ENCODE data around the gene NAALAD2. TPM values are rescaled to one million over a fixed set of nuclear protein-coding genes. Genes with fewer than 3 reads are reported as not detected.
"Not testable (repeated sequence)": the region's sequence is repeated elsewhere in the genome, so short reads cannot be mapped to it uniquely, and the experiment has no call there.

NAALAD2 gene
- total and polyA plus RNA-seq, 4 experiments from 2014 or later, result 0.08 TPM; not detected in 3

DNA sequence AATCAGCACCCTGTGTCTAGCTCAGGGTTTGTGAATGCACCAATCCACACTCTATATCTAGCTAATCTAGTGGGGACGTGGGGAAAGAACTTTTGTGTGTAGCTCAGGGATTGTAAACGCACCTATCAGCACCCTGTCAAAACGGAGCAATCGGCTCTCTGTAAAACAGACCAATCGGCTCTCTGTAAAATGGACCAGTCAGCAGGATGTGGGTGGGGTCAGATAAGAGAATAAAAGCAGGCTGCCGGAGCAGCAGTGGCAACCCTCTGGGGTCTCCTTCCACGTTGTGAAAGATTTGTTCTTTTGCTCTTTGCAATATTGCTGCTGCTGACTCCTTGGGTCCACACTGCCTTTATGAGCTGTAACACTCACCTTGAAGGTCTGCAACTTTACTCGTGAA, 33.2 kb downstream of the NAALAD2 start:
- CTCF ChIA-PET (ENCODE audit: partially characterized antibody); H3K27me3 Mint-ChIP-seq; H3K27ac Mint-ChIP-seq; H3K9me3 Mint-ChIP-seq; H3K27ac ChIP-seq (ENCODE audit: low read depth, low read length); POLR2A ChIA-PET (ENCODE audit: partially characterized antibody); H3K4me3 ChIP-seq (ENCODE audit: low read length in 2 of 2); H3K4me1 Mint-ChIP-seq; H3K27me3 ChIP-seq (ENCODE audit: insufficient read depth, low read length); DNase-seq; H3K9me3 ChIP-seq (ENCODE audit: control insufficient read depth in 1 of 2, low read length in 2 of 2); H3K36me3 Mint-ChIP-seq; intact Hi-C loops (cut with micrococcal nuclease); H3K36me3 ChIP-seq (ENCODE audit: insufficient read depth, low read length); H3K4me3 Mint-ChIP-seq; H3K4me1 ChIP-seq (ENCODE audit: insufficient read depth, low read length): not testable (repeated sequence)

DNA sequence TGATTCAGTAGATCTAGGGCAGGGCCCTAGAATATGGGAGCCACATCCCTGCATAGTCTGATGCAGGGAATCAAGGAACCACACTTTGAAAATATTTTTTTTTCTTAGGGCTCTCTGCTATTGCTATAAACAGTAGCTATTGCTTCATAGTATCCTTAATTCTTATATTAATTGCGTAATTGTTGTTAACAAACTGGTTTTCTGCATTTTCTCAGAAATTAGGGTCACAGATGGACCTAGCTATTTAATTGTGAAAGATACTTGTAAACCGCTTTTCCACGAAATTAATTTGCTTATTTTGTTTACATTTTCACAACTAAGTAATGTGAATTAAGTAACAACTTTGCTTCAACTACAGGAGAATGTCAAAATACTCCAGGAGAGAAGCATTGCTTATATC, 34.1 kb downstream of the NAALAD2 start:
- no peaks in the 10 kb centered on the region for H3K9me3 ChIP-seq (ENCODE audit: control insufficient read depth in 1 of 2, low read length in 2 of 2)
- H3K27ac ChIP-seq (ENCODE audit: low read depth, low read length), result no peak overlapping the region
- no peak overlapping the region for H3K4me3 ChIP-seq (ENCODE audit: low read length in 2 of 2)
- intact Hi-C loops (cut with micrococcal nuclease), result no loop called here
- H3K9me3 Mint-ChIP-seq, result peaks cover 0 to 2% (median 0%) of the 10 kb centered on the region in 8 donors
- POLR2A ChIA-PET (ENCODE audit: partially characterized antibody), result no interaction called here
- H3K36me3 Mint-ChIP-seq, result no peaks in the 10 kb centered on the region
- no peak for DNase-seq
- no peak overlapping the region for H3K27ac Mint-ChIP-seq
- H3K4me3 Mint-ChIP-seq, result no peak overlapping the region
- no peaks in the 10 kb centered on the region for H3K4me1 Mint-ChIP-seq
- CTCF ChIA-PET (ENCODE audit: partially characterized antibody), result no interaction called here
- H3K27me3 ChIP-seq (ENCODE audit: insufficient read depth, low read length), result no peaks in the 10 kb centered on the region
- no peaks in the 10 kb centered on the region for H3K36me3 ChIP-seq (ENCODE audit: insufficient read depth, low read length)
- H3K27me3 Mint-ChIP-seq, result peaks cover 3 to 5% of the 10 kb centered on the region in 2 donors
- H3K4me1 ChIP-seq (ENCODE audit: insufficient read depth, low read length), result no peaks in the 10 kb centered on the region

DNA sequence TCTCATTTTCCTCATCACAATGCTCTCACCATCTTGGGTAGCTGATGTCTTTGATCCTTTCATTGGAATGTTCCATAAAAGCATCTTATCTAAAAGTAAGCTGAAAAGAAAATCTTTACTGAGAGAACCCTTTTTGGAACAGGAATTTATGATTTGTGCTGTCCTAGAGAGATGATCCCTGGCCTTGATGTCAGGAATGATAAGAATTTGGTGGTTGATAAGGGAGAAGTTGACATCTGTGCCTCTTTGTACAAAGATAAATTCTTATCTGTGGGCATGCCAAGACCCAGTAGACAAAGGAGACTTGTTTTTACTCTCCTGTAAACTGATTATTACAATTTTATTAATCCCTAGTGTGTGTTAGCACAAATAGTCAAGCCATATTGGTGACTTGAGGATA, 36.9 kb downstream of the NAALAD2 start:
- H3K36me3 Mint-ChIP-seq, result no peaks in the 10 kb centered on the region
- peaks cover 1 to 4% of the 10 kb centered on the region in 2 donors for H3K27me3 Mint-ChIP-seq
- Histone ChIP-seq H3K27me3 (ENCODE audit: insufficient read depth, low read length) (no peaks in the 10 kb centered on the region), H3K4me1 (ENCODE audit: insufficient read depth, low read length) (no peaks in the 10 kb centered on the region), H3K36me3 (ENCODE audit: insufficient read depth, low read length) (no peaks in the 10 kb centered on the region), H3K9me3 (ENCODE audit: control insufficient read depth in 1 of 2, low read length in 2 of 2) (no peaks in the 10 kb centered on the region), H3K27ac (ENCODE audit: low read depth, low read length) (no peak overlapping the region), H3K4me3 (ENCODE audit: low read length in 2 of 2) (no peak overlapping the region)
- H3K4me3 Mint-ChIP-seq, result no peak overlapping the region
- no peak for DNase-seq
- CTCF ChIA-PET (ENCODE audit: partially characterized antibody), result no interaction called here
- no peaks in the 10 kb centered on the region for H3K4me1 Mint-ChIP-seq
- POLR2A ChIA-PET (ENCODE audit: partially characterized antibody), result no interaction called here
- intact Hi-C loops (cut with micrococcal nuclease), result no loop called here
- no peak overlapping the region for H3K27ac Mint-ChIP-seq
- H3K9me3 Mint-ChIP-seq, result no peaks in the 10 kb centered on the region

DNA sequence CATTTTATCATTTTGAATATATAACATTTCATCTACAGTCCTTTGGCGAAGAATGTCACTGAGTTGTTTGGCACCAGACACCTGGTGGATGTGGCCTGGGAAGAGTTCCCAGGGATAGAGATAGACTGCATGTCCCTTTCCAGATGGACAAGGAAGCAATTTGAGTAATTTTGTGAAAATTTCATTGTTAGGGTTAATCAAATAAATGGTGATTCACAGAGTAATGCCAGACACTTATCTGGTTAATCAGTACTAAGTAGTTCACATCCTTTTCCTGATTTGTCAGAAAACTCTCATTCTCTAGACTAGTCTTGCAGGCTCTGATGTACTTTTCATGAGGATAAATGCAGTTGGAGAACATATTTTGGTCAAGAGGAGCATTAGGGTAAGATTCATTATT, 41.6 kb downstream of the NAALAD2 start:
- Mint-ChIP-seq H3K9me3 (no peaks in the 10 kb centered on the region), H3K27me3 (peaks cover 1 to 4% of the 10 kb centered on the region in 2 donors), H3K4me3 (no peak overlapping the region), H3K4me1 (no peaks in the 10 kb centered on the region), H3K36me3 (no peaks in the 10 kb centered on the region), H3K27ac (no peak overlapping the region)
- Histone ChIP-seq H3K4me3 (ENCODE audit: low read length in 2 of 2) (no peak overlapping the region), H3K27me3 (ENCODE audit: insufficient read depth, low read length) (no peaks in the 10 kb centered on the region), H3K4me1 (ENCODE audit: insufficient read depth, low read length) (no peaks in the 10 kb centered on the region), H3K27ac (ENCODE audit: low read depth, low read length) (no peak overlapping the region), H3K9me3 (ENCODE audit: control insufficient read depth in 1 of 2, low read length in 2 of 2) (no peaks in the 10 kb centered on the region), H3K36me3 (ENCODE audit: insufficient read depth, low read length) (no peaks in the 10 kb centered on the region)
- POLR2A ChIA-PET (ENCODE audit: partially characterized antibody), result no interaction called here
- intact Hi-C loops (cut with micrococcal nuclease), result no loop called here
- no peak for DNase-seq
- CTCF ChIA-PET (ENCODE audit: partially characterized antibody), result interaction anchor here (0.5 kb wide), 1 partner anchor 1745 kb away, joined by 4 read pairs; no protein-coding TSS in a partner anchor

DNA sequence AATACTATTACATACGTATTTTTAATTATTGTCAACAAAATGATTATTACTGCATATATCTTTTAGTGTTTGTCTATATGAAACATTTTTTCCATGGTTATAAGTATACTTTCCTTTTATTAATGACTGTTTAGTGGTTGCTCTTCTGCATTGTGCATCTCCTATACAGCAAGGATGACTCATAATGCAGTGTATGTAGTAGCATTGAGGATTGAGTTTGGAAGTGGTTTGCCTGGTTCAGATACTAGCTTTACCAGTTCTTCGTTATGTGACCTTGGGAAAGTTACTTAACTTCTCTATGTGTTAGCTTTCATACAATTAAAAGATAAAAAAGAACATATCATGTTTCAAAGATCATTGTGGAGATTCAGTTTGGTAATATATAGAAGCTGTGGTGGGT, 44.3 kb downstream of the NAALAD2 start:
- Mint-ChIP-seq H3K27ac (no peak overlapping the region), H3K36me3 (no peaks in the 10 kb centered on the region)
- intact Hi-C loops (cut with micrococcal nuclease), result no loop called here

GRCh38 chr11:90179923-90180322, 45.5 kb downstream of the NAALAD2 start:
- intact Hi-C loops (cut with micrococcal nuclease), result no loop called here
- H3K4me1 ChIP-seq (ENCODE audit: insufficient read depth, low read length), result no peaks in the 10 kb centered on the region
- H3K9me3 ChIP-seq (ENCODE audit: control insufficient read depth in 1 of 2, low read length in 2 of 2), result no peaks in the 10 kb centered on the region
- Mint-ChIP-seq H3K27me3 (peaks cover 0 to 1% of the 10 kb centered on the region in 2 donors), H3K36me3 (no peaks in the 10 kb centered on the region), H3K4me1 (no peaks in the 10 kb centered on the region), H3K4me3 (no peak overlapping the region), H3K27ac (no peak overlapping the region), H3K9me3 (no peaks in the 10 kb centered on the region)
- H3K27ac ChIP-seq (ENCODE audit: low read depth, low read length), result no peak overlapping the region
- no peak overlapping the region for H3K4me3 ChIP-seq (ENCODE audit: low read length in 2 of 2)
- DNase-seq, result no peak
- H3K27me3 ChIP-seq (ENCODE audit: insufficient read depth, low read length), result no peaks in the 10 kb centered on the region
- ChIA-PET POLR2A (ENCODE audit: partially characterized antibody) (no interaction called here), CTCF (ENCODE audit: partially characterized antibody) (no interaction called here)
- H3K36me3 ChIP-seq (ENCODE audit: insufficient read depth, low read length), result no peaks in the 10 kb centered on the region

More for the DNA sequence above, 44.3 kb downstream of the NAALAD2 start:
- Mint-ChIP-seq H3K4me1 (no peaks in the 10 kb centered on the region), H3K4me3 (no peak overlapping the region), H3K9me3 (no peaks in the 10 kb centered on the region), H3K27me3 (peaks cover 0 to 1% of the 10 kb centered on the region in 2 donors)
- H3K4me1 ChIP-seq (ENCODE audit: insufficient read depth, low read length), result no peaks in the 10 kb centered on the region
- CTCF ChIA-PET (ENCODE audit: partially characterized antibody), result no interaction called here
- POLR2A ChIA-PET (ENCODE audit: partially characterized antibody), result no interaction called here
- no peak overlapping the region for H3K27ac ChIP-seq (ENCODE audit: low read depth, low read length)
- no peaks in the 10 kb centered on the region for H3K36me3 ChIP-seq (ENCODE audit: insufficient read depth, low read length)
- no peak overlapping the region for H3K4me3 ChIP-seq (ENCODE audit: low read length in 2 of 2)
- DNase-seq, result no peak
- no peaks in the 10 kb centered on the region for H3K27me3 ChIP-seq (ENCODE audit: insufficient read depth, low read length)
- no peaks in the 10 kb centered on the region for H3K9me3 ChIP-seq (ENCODE audit: control insufficient read depth in 1 of 2, low read length in 2 of 2)

DNA sequence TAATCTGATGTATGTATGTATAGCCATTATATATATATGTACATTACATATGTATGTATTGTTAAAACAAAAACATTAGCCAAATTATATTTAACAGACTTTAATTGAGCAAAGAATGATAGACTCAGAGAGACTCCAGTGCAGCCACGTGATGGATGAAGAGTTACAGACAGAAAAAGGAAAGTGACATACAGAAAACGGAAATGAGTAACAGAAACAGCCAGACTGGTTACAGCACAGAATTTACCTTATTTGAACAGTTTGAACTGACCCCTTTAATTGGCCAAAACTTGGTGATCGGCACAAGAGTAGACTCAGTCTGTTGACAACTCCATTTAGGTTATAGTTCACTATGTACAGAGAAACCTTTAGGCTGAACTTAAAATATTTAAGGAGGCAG, 53.4 kb downstream of the NAALAD2 start:
- no peaks in the 10 kb centered on the region for H3K9me3 ChIP-seq (ENCODE audit: control insufficient read depth in 1 of 2, low read length in 2 of 2)
- peaks cover 0 to 11% of the 10 kb centered on the region in 2 donors for H3K36me3 Mint-ChIP-seq
- intact Hi-C loops (cut with micrococcal nuclease), result no loop called here
- no peak overlapping the region for H3K4me3 Mint-ChIP-seq
- peaks cover 0 to 2% (median 0%) of the 10 kb centered on the region in 4 donors for H3K4me1 Mint-ChIP-seq
- H3K27ac ChIP-seq (ENCODE audit: low read depth, low read length), result no peak overlapping the region
- no peaks in the 10 kb centered on the region for H3K27me3 ChIP-seq (ENCODE audit: insufficient read depth, low read length)
- ChIA-PET CTCF (ENCODE audit: partially characterized antibody) (no interaction called here), POLR2A (ENCODE audit: partially characterized antibody) (no interaction called here)
- no peak overlapping the region for H3K27ac Mint-ChIP-seq
- H3K4me3 ChIP-seq (ENCODE audit: low read length in 2 of 2), result no peak overlapping the region
- no peaks in the 10 kb centered on the region for H3K4me1 ChIP-seq (ENCODE audit: insufficient read depth, low read length)
- H3K9me3 Mint-ChIP-seq, result no peaks in the 10 kb centered on the region
- no peaks in the 10 kb centered on the region for H3K36me3 ChIP-seq (ENCODE audit: insufficient read depth, low read length)
- no peak for DNase-seq
- no peaks in the 10 kb centered on the region for H3K27me3 Mint-ChIP-seq

GRCh38 chr11:90189011-90189410, 54.5 kb downstream of the NAALAD2 start:
- Mint-ChIP-seq H3K4me1 (peaks cover 0 to 2% (median 0%) of the 10 kb centered on the region in 4 donors), H3K9me3 (no peaks in the 10 kb centered on the region), H3K36me3 (peaks cover 0 to 11% of the 10 kb centered on the region in 2 donors), H3K4me3 (no peak overlapping the region), H3K27ac (no peak overlapping the region), H3K27me3 (no peaks in the 10 kb centered on the region)
- H3K36me3 ChIP-seq (ENCODE audit: insufficient read depth, low read length), result no peaks in the 10 kb centered on the region
- no peak for DNase-seq
- H3K9me3 ChIP-seq (ENCODE audit: control insufficient read depth in 1 of 2, low read length in 2 of 2), result no peaks in the 10 kb centered on the region
- intact Hi-C loops (cut with micrococcal nuclease), result no loop called here
- no peak overlapping the region for H3K27ac ChIP-seq (ENCODE audit: low read depth, low read length)
- ChIA-PET CTCF (ENCODE audit: partially characterized antibody) (interaction anchor here (2.7 kb wide), 1 partner anchor 16 kb away, joined by 14 read pairs; no protein-coding TSS in a partner anchor), POLR2A (ENCODE audit: partially characterized antibody) (no interaction called here)
- no peaks in the 10 kb centered on the region for H3K27me3 ChIP-seq (ENCODE audit: insufficient read depth, low read length)
- no peaks in the 10 kb centered on the region for H3K4me1 ChIP-seq (ENCODE audit: insufficient read depth, low read length)
- no peak overlapping the region for H3K4me3 ChIP-seq (ENCODE audit: low read length in 2 of 2)
